ENCODE data around the gene PROX2.

Gene PROX2, protein sequence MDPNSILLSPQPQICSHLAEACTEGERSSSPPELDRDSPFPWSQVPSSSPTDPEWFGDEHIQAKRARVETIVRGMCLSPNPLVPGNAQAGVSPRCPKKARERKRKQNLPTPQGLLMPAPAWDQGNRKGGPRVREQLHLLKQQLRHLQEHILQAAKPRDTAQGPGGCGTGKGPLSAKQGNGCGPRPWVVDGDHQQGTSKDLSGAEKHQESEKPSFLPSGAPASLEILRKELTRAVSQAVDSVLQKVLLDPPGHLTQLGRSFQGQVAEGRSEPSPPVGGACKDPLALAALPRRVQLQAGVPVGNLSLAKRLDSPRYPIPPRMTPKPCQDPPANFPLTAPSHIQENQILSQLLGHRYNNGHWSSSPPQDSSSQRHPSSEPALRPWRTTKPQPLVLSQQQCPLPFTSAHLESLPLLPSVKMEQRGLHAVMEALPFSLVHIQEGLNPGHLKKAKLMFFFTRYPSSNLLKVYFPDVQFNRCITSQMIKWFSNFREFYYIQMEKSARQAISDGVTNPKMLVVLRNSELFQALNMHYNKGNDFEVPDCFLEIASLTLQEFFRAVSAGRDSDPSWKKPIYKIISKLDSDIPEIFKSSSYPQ

DNA sequence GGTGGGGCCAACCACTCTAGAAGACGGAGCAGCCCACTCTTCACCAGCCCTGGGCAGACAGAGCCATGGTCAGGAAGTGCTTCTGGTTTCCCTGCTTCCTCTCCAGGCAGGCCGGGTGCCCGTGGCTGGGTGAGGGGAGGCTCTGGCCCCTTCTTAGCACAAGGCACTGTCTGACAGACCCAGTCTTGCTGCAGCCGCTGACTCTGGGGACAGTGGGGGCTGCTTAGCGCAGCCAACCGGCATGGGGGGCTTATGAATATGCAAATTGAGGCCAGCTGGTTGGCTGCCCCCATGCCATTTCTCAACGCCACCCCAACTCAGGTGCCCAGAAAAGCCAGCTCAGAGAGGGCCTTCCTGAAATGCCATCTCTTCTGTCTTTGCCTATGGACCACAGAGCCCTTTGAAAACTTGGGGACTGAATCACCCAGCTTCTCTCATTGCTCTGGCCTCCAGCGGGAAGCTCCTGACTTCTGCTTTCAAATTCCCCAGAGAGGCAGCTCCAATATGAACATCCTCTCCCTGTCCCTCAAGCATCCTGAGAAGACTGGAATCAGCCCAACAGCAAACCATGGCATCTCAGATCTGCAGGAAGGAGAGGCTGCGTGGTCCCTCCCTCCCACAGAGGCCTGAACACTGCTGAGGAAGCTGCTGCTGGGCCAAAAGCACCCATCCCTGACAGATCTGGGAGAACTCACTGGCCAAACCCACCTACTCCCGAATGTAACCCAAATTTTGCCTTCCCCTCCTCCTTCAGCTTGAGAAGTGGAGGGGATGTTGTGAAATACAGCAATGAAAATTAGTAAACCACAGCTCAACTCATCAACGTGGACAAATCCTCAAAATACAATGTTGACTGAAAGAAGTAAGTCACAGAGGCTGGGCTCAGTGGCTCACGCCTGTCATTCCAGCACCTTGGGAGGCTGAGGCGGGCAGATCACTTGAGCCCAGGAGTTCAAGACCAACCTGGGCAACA is at the start of gene PROX2:
Gene PROX2, minus strand, starts transcription at position 205 of the 973 bp plus-strand sequence. CDS start 12,311 bp downstream, outside the sequence.
- no peak for DNase-seq

DNA sequence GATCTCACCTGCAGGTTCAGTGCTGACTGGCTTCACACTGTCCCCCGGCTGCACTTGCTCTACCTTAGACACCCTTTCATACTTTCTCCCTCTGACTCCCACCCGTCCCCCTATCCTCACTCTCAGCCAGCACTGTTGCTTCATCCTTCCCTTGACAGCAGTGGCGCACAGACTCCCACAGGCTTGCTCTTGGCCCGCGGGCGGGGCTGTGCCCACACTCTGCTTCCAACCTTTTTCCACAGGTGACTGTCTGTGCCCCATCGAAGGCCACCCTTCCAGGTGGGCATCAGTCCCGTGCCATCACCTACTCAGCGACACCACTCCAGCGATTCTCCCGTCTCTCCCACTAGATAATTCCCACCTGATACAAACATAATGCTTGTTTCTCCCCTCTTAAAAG is 48.1 kb upstream of the PROX2 start:
- DNase-seq = no peak

DNA sequence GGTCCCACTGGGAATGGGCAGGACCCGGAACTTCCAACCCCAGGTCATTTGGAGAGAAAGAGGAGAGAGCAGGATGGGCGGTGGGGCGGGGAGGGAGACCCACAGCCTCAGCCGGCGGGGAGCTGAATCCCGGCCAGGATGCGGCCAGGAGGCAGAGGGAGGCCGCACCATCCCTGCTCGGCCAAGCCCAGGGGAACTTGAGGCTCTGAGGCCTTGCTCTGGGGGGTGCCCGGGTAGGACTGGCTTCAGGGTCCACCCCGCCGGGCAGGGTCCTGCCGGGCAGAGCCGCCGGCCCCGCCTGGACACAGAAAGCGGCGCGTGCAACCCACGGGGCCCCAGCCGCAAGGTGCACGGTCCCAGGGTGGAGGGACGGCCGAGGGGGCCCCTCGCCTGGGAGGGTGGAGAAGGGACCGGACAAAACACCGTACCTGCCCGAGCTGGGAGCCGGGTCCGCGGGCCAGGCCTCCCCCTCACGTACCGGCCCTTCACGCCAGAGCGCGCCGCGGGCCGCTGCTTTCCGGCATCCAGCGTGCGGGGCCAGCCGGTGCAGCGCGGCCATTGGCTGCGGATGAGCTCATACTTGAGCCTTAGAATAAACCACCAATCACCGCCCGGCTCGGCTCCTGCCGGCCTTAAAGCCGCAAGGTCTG is 46.9 kb upstream of the PROX2 start, which contains the start of gene RPS6KL1:
Gene RPS6KL1, minus strand, starts transcription at position 509 of the 650 bp plus-strand sequence. CDS start 1,719 bp downstream, outside the sequence.
- peak; percentile 37 for DNase-seq

DNA sequence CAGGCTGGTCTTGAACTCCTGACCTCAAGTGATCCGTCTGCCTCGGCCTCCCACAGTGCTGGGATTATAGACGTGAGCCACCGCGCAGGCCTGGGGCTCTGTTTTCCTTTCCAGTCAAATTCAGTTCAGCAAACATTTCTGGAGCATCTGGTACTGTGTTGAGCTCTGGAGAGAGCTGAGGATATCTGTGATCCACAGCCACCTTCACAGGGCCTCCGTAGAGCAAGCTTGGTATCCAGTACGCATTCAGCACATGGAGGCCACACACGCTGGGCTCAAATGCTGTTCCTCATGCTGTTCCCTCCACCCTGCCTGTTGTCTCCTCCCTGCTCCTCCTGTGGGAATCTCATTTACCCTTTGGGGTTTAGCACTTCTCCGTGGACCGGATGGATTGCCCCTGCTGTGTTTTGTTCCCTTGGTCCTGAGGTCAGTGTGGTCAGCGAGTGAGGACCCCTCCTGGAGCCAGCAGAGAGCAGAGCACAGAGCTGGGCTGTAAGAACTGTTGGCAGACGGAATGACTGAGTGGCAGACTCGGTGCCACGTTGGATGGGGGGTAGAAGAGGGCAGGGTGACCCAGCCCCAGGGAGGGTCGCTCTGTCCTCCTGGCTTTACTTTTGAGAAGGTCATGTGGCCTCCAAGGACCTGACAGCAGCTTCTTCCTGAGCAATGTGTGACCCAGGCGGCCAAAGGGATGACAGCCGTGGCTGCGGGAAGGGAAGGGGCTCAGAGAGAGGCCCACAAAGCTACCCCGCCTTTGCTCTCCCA is 46.2 kb upstream of the PROX2 start:
- DNase-seq = no peak

DNA sequence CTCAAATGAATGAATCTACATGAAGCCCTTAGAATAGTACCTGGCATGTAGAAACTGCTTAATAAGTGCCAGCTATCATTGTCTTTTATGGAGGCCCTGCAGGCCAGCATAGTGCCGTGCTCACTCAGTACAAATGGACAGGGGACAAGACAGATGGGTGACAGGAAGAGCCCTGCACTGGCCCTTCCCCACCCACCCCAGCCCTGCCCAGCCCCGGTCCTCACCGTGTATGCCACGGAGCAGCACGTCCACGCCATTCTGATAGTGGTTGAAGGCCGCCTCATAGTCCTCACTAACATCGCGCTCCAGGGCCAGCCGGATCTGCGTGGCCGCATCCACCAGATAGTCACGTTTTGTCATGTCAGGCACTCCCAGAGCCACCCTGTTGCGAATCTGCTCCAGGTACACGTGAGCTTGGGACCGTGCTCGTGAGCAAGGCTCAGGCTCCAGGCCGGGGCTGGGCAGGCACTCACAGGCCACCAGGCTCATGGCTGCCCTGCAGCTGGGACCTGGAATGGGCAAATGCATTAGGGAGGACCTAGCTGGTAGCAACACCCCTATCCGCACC is 45.2 kb upstream of the PROX2 start:
- DNase-seq = no peak

DNA sequence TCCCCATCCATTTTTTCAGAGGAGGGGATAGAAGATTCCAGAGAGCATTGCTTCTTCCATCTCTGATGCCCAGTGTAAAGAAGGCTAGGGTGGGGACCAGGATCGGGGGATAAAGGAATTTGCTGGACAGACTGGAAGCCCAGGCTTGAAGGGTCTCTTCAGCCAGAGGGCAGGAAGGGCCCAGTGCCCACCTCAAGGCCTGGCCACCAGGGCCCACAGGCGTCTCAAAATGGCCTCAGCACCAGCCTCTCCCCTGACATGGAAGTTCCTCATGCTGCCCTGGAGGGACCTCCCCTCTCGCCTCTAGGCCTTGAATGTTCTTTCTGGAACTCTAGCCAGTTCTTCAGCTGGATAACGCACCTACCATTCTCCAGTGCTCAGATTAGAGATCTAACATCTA is 44.3 kb upstream of the PROX2 start:
- no peak for DNase-seq

DNA sequence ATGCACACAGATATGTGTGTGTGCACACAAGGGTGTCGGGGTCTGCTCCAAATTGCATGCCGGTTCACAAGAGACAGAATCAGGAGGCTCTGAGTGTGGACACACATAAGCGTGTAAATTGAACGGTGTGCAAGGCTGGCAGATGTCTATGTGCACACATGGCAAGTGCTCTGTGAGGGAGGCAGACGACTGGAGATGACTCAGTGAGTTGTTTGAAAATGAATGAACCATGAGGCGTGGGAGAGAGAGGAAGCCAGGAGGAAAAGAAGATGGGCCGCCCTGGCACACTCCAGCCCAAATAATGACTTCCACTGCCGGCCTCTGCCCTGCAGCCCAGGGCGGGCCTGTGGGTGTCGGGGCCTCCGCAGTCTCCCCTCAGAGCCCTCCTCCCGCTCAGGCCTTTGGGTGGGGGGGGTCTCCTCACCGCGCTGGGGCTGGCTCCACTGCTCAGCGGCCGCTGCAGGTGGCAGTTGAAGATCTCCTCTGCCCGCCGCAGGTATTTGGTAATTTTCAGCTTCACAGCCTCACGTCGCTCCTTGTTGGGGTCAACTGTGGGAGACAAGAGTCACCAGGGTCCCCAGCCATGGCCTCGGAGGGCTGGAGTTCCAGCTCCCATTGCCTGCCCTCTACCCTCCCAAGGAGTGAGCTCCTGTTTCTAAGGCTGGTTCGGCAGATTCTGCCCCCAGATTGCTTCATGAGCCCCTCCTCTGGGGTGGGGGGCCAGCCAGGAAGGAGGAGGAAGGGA is 43.6 kb upstream of the PROX2 start:
- DNase-seq = no peak

DNA sequence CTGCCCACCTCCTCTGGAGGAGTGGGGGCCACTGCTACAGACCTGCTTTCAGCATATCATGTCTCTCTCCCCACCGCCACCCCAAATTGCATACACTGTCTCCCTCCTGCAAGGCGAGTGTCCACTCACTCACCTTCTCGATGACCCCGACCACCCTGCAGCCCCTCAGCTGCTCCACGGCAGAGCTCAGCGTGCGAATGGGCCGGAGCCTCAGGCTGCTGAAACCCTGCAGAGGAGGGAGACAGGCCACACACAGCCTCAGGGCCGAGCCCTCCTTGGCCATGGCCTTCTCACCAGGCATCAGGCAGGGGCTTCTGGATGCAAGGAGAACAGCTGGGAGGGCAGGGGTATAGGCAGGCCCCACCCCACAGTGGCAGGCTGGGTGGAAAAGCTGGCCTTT is 42.4 kb upstream of the PROX2 start:
- DNase-seq = no peak

DNA sequence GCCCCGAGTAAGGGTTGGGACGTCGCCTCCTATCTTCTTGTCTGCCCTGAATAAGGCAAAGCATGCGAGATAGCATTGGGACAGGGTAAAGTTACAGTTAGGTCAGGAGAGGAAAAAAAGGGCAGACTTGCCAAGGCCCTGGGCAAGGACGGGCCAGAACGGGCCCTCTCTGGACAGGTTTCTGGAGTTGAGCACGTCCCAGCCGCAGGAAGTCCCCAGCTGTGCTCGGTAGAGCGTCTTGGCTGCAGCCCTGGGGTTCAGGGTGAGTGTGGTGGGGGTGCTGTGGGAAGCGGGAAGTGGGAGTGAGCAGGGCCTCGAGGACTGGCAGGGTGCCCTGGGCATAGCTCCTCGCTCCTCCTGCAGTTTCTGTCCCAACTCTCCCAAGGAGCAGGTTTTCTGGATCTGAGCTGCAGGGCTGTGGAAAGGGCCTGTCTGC is 41.7 kb upstream of the PROX2 start:
- no peak for DNase-seq

DNA sequence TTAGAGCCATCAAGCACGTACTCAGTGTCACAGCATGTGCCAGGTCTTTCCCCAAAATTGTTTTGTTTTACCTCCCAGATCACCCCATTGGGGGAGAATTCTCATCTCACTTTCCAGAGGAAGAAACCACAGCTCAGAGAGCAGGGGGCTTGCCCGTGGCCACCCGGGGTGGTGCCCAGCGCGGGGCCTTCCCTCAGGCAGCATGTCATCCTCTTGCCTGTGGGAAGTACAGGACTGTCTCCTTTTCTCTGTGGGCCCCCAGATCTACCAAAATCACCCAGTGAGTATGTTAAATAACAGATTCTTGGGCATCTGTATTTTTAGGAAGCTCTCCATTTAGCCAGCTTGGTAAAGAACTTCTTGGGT is 41.2 kb upstream of the PROX2 start:
- no peak for DNase-seq

DNA sequence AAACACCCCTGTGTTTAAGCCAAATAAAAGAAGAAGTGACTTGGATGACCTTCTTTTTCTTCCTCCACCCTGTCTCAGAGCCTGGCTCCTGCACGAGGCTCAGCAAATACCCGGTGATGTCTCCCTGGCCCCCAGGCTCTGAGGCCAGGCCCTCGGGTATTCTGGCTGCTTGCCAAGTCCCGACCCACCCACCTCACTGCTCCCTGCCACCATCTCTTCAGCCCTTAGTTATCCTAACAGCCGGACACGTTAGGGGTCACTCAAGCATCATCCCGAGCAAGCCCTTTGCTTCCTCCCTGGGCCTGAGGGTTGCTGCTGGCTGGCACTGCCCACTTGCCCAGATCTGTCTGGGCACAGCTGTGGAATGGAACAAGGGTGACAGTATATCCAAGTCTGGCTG is 39.9 kb upstream of the PROX2 start:
- DNase-seq = no peak

DNA sequence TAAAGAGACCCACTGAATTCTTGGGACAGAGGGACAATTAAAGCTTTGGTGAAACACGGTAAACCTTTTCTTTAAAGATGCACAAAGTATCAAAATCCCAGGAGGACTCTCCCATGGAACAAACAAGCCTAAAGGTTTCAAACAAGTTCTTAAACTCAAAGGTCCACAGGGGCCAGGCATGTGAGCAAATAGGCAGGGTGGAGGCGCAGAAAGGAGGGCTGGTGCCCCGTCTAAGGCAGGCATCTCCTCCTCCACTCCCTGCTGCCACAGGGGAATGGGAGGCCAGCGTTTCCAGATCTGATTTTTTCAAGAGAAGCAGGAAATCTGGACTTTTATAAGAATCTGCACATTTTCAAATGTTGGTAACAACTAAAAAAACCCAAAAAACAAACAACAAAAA is 39.5 kb upstream of the PROX2 start:
- DNase-seq = no peak

DNA sequence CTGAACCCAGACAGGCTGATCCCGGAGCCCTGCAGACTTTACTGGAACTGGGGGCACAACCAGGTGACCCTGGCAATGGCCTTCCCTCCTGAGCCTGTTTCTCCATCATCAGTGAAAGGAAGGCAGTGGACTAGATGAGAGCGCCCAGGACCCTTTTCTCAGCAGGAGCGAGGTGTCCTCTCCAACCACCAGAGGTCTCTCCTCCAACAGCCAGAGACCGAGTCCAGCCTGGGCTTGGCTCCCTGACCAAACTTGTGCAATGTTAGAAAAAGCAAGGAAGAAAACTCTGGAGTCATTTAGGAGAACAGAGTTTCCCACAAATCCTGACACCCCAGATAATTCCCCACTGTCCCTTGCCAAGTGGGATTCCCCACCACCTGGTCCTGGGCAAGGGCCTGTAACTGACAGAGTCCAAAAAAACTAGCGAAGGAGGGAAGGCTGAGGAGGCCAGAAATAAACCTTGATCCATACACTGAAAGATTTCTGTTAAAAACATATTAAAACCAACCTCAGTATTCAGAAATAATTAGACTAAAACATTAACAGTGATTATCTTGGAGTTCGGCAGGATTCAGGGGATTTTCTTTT is 38.1 kb upstream of the PROX2 start:
- peak; percentile 39 for DNase-seq

DNA sequence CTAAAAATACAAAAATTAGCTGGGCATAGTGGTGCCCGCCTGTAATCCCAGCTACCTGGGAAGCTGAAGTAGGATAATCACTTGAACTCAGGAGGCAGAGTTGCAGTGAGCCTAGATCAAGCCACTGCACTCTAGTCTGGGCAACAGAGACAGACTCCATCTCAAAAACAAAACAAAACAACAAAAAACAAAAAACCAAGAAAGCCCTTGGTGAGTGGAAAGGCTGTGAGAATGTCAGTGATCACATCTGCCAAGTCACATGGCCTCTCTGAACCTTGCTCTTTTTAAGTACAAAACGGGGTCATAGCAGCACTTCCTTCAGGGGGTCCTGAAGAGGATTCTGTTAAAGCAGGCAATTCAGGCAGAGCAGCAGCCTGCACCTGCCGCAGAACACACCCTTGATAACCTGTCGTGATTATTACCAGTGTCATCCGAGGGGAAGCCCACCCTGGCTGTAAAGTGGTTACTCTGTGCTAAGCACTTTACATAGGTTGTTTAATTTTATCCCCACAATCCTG is 37.5 kb upstream of the PROX2 start:
- no peak for DNase-seq

DNA sequence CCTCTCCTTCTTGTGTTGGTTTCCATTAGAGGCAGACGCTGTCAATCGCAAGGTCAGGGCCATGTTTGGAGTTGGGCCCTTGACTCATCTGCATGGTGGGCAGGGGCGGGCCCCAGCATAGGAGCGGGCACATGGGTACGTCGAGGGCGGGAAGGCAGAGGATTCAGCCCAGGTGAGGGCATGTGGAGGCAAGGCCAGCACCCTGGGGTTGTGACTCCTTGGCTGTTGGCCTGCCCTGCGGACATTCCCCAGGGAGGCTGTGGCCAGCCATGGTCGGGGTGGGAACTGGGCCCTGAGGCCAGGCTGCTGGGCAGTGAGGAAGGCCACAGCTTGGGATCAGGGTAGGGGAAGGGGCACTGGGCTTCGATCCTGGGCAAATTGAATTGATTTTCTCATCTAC is 36.9 kb upstream of the PROX2 start:
- DNase-seq = no peak

DNA sequence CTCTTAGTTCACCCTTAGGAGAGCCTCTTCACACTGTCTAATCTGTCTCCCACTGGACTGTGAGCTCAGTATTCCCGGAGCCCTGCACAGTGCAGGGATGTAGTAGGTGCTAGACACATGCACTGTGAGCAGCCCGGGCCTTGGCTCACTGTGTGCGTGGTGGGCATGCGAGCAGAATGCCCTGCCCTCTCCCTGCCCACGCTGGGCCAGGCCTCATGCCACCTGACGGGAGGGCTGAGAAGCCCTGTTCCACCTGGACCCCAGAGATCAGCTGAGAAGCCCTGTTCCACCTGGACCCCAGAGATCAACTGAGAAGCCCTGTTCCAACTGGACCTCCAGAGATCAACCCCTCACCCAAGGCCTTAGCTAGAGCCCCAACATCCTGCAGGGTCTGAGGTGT is 36.2 kb upstream of the PROX2 start:
- DNase-seq = no peak

DNA sequence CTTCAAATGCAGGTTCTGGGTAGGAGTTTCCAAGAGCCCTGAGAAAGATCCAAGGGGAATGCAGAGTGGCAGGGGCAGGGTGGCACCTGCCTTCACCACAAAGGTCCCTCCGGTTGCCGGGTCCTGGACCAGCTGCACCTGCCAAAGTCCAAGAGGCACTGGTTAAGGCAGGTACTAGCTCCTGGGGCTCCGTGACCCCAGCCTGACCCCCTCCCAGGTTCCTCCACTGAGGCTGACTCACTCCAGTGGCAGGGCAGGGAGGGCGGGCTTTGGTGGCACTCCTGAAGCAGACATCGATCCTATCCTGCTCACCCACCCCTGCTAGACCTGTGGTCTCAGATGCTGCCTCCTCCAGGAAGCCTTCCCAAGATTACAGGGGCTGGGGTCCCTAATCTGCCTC is 35.8 kb upstream of the PROX2 start:
- no peak for DNase-seq

DNA sequence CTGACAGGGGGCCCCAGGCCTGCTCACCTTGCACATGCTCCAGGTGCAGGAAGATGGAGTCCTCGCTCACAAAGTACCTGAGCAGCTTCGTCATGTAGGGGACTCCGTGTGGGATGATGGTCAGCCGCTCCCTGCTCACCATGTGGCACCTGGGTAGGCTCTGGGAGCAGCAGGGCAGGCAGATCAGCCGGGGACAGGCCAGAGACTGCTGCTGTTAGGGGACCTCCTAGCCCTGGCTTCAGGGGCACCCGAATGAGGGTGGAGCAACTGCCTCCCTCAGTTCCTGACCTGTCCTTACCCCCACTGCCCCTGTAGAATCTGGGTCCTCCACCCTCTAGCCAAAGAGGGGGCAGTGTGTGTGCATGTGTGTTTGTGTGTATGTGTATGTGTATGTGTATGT is 35.3 kb upstream of the PROX2 start:
- no peak for DNase-seq

DNA sequence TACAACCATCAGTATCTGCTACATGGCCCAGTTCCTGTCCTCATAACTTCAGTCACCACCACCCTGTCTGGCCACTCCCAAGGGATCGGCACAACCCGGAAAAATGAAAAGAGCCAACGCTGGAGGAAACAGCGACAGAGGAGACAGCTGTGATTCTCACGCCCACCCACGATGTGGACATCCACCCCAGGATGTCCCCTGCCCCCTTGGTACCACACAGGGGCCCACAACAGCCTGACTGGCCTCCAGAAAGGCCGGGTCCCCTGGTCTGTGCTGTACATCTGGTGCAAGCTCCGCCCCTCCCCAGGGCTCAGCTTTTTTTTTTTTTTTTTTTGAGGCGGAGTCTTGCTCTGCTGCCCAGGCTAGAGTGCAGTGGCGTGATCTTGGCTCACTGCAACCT is 34.6 kb upstream of the PROX2 start:
- no peak for DNase-seq

DNA sequence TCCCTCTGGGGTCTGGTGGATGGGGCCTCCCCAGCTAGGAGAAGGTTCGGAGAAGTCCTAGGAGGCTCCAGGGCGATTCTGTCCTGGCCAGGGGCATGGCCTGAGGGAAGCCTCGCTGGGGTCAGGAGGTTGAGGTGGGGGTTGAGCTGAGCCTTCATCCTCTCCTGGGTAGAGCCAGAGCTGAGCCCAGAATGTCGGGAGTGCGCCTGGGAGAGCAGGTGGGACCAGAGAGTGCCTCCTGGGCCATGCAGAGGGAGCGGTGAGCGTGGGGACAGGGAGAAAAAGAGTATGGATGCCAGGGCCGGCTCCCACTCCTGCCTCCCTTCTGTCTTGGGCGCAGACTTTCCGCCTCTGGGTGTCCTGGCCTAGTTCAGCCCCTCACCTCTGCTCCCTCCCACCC is 34.0 kb upstream of the PROX2 start:
- no peak for DNase-seq

All from amniotic stem cell (primary cell).